Transverse colon (tissue), 4 donors: ENCODE results near the gene FOXK2. TPM values are rescaled to one million over a fixed set of nuclear protein-coding genes. Genes with fewer than 3 reads are reported as not detected.

Experiments used
- DNase-seq: peaks from one replicate; pipeline ENCODE4 v3.0.0-alpha.2; 2019
- H3K27ac ChIP-seq, 4 donors: fragments of 200-600 bp; sonication (generic); 2 replicates each; pipeline ENCODE4 v1.5.1; 2016 to 2018; ENCODE audit warnings: inconsistent platforms in 4 of 4
- H3K27me3 ChIP-seq: fragments of 200-600 bp; sonication (generic); 2 replicates; pipeline ENCODE4 v1.5.1; 2017; ENCODE audit warnings: inconsistent platforms
- H3K36me3 ChIP-seq, 4 donors: fragments of 200-600 bp; sonication (generic); 2 replicates each; pipeline ENCODE4 v1.5.1; 2017 to 2019; ENCODE audit warnings: inconsistent platforms in 4 of 4
- H3K4me1 ChIP-seq, 4 donors: fragments of 200-600 bp; sonication (generic); 2 replicates each; pipeline ENCODE4 v1.5.1; 2017 to 2020; ENCODE audit warnings: inconsistent platforms in 4 of 4
- H3K4me3 ChIP-seq, 4 donors: fragments of 200-600 bp; sonication (generic); 1 replicate in 1 of 4; 2 replicates in 3 of 4; pipeline versions ENCODE4 v1.5.1 to v1.6.1; 2017 to 2019; ENCODE audit warnings: inconsistent platforms in 4 of 4
- H3K9me3 ChIP-seq, 2 donors: fragments of 200-600 bp; sonication (generic); 2 replicates each; pipeline ENCODE4 v1.5.1; 2017 to 2019; ENCODE audit warnings: inconsistent platforms in 2 of 2
- CTCF ChIP-seq, 5 experiments: fragments of 200-600 bp in 3 of 5; fragments of 450-650 bp in 2 of 5; sonication (generic) in 3 of 5; IDR thresholded peaks; 1 replicate in 2 of 5; 2 replicates in 3 of 5; pipeline ENCODE4 v1.5.1; 2016 to 2017; ENCODE audit warnings: antibody characterized with exemption in 5 of 5, inconsistent platforms in 3 of 5, mild to moderate bottlenecking in 2 of 5, moderate library complexity in 1 of 5
- EP300 ChIP-seq: sonication (generic); formaldehyde crosslinking; IDR thresholded peaks from one replicate; pipeline ENCODE4 v1.6.1; 2017; ENCODE audit warnings: antibody characterized with exemption, low read depth
- POLR2A ChIP-seq: fragments of 450-650 bp; IDR thresholded peaks from one replicate; pipeline ENCODE4 v1.6.1; 2016; ENCODE audit warnings: antibody characterized with exemption, mild to moderate bottlenecking, moderate library complexity
- POLR2AphosphoS5 ChIP-seq, 3 donors: sonication (generic); formaldehyde crosslinking; IDR thresholded peaks; one replicate each; pipeline ENCODE4 v1.6.1; 2016; ENCODE audit warnings: antibody characterized with exemption in 3 of 3
- WGBS, 2 donors: methylation state at CpG; one replicate each; pipeline ENCODE4 v1.1.5; 2018; ENCODE audit warnings: low coverage in 1 of 2; 5-methylcytosine and 5-hydroxymethylcytosine counted together
- in situ Hi-C, 4 donors: fragments of 200-750 bp; cut with MboI; loops; one replicate each; pipeline versions ENCODE4 v1.15.0 to v1.15.1; 2017; ENCODE audit warnings: low sequenced_read_pairs in 3 of 4, low pct_ligation_motif_present in 1 of 4, low pct_unique_long_range_greater_than_20kb in 1 of 4
- intact Hi-C: fragments of 100-400 bp; cut with DNase I; formaldehyde crosslinking; loops from one replicate; pipeline ENCODE4 v1.15.1; 2023; ENCODE audit warnings: low total_unique reads
- total RNA-seq, 4 donors: library from RNA; depleted of rRNA; stranded (reverse); fragments of >200 nt; gene quantifications; one replicate each; pipeline ENCODE4 v1.1.0, GENCODE V29; 2016

Gene FOXK2
- total RNA-seq, 4 donors from 2014 or later: 41.2 to 216 (median 106) TPM

- no peak for DNase-seq
- no peak overlapping the region for H3K27ac ChIP-seq
- H3K36me3 ChIP-seq: peaks cover 0 to 12% (median 2%) of the 10 kb centered on the region in 4 donors
- no peaks in the 10 kb centered on the region for H3K9me3 ChIP-seq
- intact Hi-C loops (loop anchor here (10.0 kb wide), 1 partner anchor 65 kb away; no protein-coding TSS in a partner anchor), in situ Hi-C loops (loop anchor here in 1 of 4 donors (10.0 kb wide), 1 partner anchor 65 kb away; no protein-coding TSS in a partner anchor)
- TF ChIP-seq POLR2A: no peak
- no peak for TF ChIP-seq POLR2AphosphoS5 (IDR thresholded peaks at IDR 0.05)
- no peak for TF ChIP-seq EP300
- TF ChIP-seq CTCF (IDR thresholded peaks at IDR 0.05): no peak
- 81 to 95% methylated on average over 8 to 21 of the region's 21 CpGs for WGBS, 2 donors
- no peak overlapping the region for H3K4me3 ChIP-seq
- H3K4me1 ChIP-seq: peaks cover 0 to 21% (median 14%) of the 10 kb centered on the region in 4 donors
- no peaks in the 10 kb centered on the region for H3K27me3 ChIP-seq
These were observed 29.6 kb upstream of the FOXK2 start for GRCh38 chr17:82489851-82490511.

GRCh38 chr17:82490512-82491195 is 28.9 kb upstream of the FOXK2 start:
- H3K4me3 ChIP-seq: no peak overlapping the region
- TF ChIP-seq POLR2A: no peak
- TF ChIP-seq EP300: no peak
- no peak for TF ChIP-seq CTCF (IDR thresholded peaks at IDR 0.05)
- TF ChIP-seq POLR2AphosphoS5 (IDR thresholded peaks at IDR 0.05): peak in 1 of 3 donors; percentile 51
- intact Hi-C loops (loop anchor here (10.0 kb wide), 1 partner anchor 64 kb away; no protein-coding TSS in a partner anchor), in situ Hi-C loops (no loop called here)
- H3K4me1 ChIP-seq: peaks cover 0 to 21% (median 16%) of the 10 kb centered on the region in 4 donors
- H3K9me3 ChIP-seq: no peaks in the 10 kb centered on the region
- peak; percentile 50 for DNase-seq
- 40 to 68% methylated on average over 1 to 25 of the region's 25 CpGs for WGBS, 2 donors
- peaks cover 0 to 6% (median under 1%) of the 10 kb centered on the region in 4 donors for H3K36me3 ChIP-seq
- H3K27me3 ChIP-seq: no peaks in the 10 kb centered on the region
- H3K27ac ChIP-seq: no peak overlapping the region

GRCh38 chr17:82491196-82491530 is 28.4 kb upstream of the FOXK2 start:
- no peaks in the 10 kb centered on the region for H3K27me3 ChIP-seq
- in situ Hi-C loops: no loop called here
- peaks cover 0 to 4% (median 0%) of the 10 kb centered on the region in 4 donors for H3K36me3 ChIP-seq
- DNase-seq: no peak
- 92% methylated on average over 10 of the region's 10 CpGs; no CpG with 5 or more reads in 1 of the 2 donors for WGBS, 2 donors
- no peak overlapping the region for H3K27ac ChIP-seq
- no peaks in the 10 kb centered on the region for H3K9me3 ChIP-seq
- H3K4me1 ChIP-seq: peaks cover 4 to 22% (median 14%) of the 10 kb centered on the region in 4 donors
- intact Hi-C loops: loop anchor here (10.0 kb wide), 1 partner anchor 64 kb away; no protein-coding TSS in a partner anchor
- H3K4me3 ChIP-seq: no peak overlapping the region
- TF ChIP-seq CTCF (IDR thresholded peaks at IDR 0.05): no peak
- no peak for TF ChIP-seq EP300
- no peak for TF ChIP-seq POLR2A
- no peak for TF ChIP-seq POLR2AphosphoS5 (IDR thresholded peaks at IDR 0.05)

- in situ Hi-C loops: no loop called here
- 96% methylated on average over 15 of the region's 15 CpGs; no CpG with 5 or more reads in 1 of the 2 donors for WGBS, 2 donors
These were observed 28.0 kb upstream of the FOXK2 start for GRCh38 chr17:82491533-82491932.

More at GRCh38 chr17:82491533-82491932, 28.0 kb upstream of the FOXK2 start:
- no peaks in the 10 kb centered on the region for H3K27me3 ChIP-seq
- H3K4me3 ChIP-seq: no peak overlapping the region
- no peaks in the 10 kb centered on the region for H3K9me3 ChIP-seq
- H3K4me1 ChIP-seq: peaks cover 5 to 22% (median 14%) of the 10 kb centered on the region in 4 donors
- intact Hi-C loops: loop anchor here (10.0 kb wide), 1 partner anchor 63 kb away; no protein-coding TSS in a partner anchor
- no peak for DNase-seq
- peaks cover 0 to 4% (median 0%) of the 10 kb centered on the region in 4 donors for H3K36me3 ChIP-seq
- TF ChIP-seq CTCF (IDR thresholded peaks at IDR 0.05): no peak
- no peak for TF ChIP-seq POLR2A
- no peak for TF ChIP-seq EP300
- no peak for TF ChIP-seq POLR2AphosphoS5 (IDR thresholded peaks at IDR 0.05)
- H3K27ac ChIP-seq: no peak overlapping the region
